ENCODE data around the gene TSHZ2. TPM values are rescaled to one million over a fixed set of nuclear protein-coding genes. Genes with fewer than 3 reads are reported as not detected.

Gene TSHZ2
- total and polyA plus RNA-seq, 4 donors: 0.93 to 8.8 (median 3.8) TPM

DNA sequence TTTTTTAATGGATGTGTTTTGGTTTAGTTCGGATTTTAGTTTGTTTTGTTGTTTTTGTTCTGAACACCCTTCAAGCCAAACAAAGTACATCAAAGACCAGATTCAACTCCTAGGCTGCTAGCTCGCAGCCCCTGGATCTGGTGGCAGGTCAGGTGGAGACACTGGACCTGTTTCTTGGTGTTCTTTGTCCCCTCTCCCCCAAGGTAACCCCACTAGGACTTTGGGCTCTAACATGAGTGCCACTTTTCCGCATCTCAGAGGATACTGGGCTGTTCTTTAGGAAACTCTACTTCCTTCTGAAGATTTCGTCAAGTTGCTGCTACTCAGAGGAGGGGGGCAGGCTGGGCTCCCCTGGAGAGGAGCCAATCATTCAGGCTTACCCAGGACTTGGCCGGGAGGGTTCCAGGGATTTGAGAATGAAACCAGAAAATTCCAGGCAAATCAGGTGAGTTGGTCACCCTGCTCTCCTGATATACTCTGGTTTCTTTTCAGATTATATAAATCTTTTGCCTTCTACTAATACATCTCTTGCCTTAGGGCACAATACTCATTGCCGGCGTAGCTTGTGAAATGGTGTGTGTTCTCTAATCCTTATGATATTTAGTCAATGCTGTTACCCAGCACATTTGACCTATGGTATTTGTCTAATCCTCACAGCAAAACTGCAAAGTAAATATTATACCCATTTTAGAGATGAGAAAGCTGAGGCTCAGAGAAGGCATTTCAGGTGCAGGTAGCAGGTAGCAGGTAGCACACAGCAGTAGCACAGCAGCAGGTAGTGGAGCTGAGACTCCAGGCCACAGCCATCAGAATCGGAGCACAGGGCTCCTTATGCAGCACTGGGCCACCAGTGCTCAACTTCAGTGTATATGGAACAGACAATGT is 291.6 kb downstream of the TSHZ2 start:
- Histone ChIP-seq H3K9me3 (ENCODE audit: control insufficient read depth in 4 of 4, insufficient read depth in 3 of 4, low read length in 3 of 4) (no peaks in the 10 kb centered on the region), H3K36me3 (ENCODE audit: control insufficient read depth in 4 of 4, insufficient read depth in 4 of 4, low read length in 4 of 4) (no peaks in the 10 kb centered on the region), H3K4me3 (no peak overlapping the region), H3K27me3 (ENCODE audit: control insufficient read depth in 3 of 3, insufficient read depth in 3 of 3, low read length in 2 of 3) (no peaks in the 10 kb centered on the region), H3K27ac (ENCODE audit: low read depth in 1 of 2, low read length in 1 of 2) (no peak overlapping the region), H3K4me1 (ENCODE audit: control insufficient read depth in 5 of 5, insufficient read depth in 5 of 5, low read length in 5 of 5) (peaks cover 0 to 2% (median 0%) of the 10 kb centered on the region in 5 donors), H3K9ac (ENCODE audit: insufficient read depth in 1 of 2, low read length in 2 of 2) (no peak overlapping the region)
- ATAC-seq (ENCODE audit: insufficient read depth, low FRiP score) (no peak), DNase-seq (peak in 1 of 3 donors; percentile 18)
- 75% methylated on average over 8 of the region's 8 CpGs for WGBS, 2 donors
- TF ChIP-seq, protein P1, sequence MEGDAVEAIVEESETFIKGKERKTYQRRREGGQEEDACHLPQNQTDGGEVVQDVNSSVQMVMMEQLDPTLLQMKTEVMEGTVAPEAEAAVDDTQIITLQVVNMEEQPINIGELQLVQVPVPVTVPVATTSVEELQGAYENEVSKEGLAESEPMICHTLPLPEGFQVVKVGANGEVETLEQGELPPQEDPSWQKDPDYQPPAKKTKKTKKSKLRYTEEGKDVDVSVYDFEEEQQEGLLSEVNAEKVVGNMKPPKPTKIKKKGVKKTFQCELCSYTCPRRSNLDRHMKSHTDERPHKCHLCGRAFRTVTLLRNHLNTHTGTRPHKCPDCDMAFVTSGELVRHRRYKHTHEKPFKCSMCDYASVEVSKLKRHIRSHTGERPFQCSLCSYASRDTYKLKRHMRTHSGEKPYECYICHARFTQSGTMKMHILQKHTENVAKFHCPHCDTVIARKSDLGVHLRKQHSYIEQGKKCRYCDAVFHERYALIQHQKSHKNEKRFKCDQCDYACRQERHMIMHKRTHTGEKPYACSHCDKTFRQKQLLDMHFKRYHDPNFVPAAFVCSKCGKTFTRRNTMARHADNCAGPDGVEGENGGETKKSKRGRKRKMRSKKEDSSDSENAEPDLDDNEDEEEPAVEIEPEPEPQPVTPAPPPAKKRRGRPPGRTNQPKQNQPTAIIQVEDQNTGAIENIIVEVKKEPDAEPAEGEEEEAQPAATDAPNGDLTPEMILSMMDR (IDR thresholded peaks at IDR 0.05; ENCODE audit: control extremely low read depth, extremely low read depth): no peak

- no peak for DNase-seq
- Histone ChIP-seq H3K27me3 (ENCODE audit: control insufficient read depth in 3 of 3, insufficient read depth in 3 of 3, low read length in 2 of 3) (no peaks in the 10 kb centered on the region), H3K9me3 (ENCODE audit: control insufficient read depth in 4 of 4, insufficient read depth in 3 of 4, low read length in 3 of 4) (no peaks in the 10 kb centered on the region), H3K4me1 (ENCODE audit: control insufficient read depth in 5 of 5, insufficient read depth in 5 of 5, low read length in 5 of 5) (peaks cover 0 to 2% (median 0%) of the 10 kb centered on the region in 5 donors), H3K4me3 (no peak overlapping the region), H3K36me3 (ENCODE audit: control insufficient read depth in 4 of 4, insufficient read depth in 4 of 4, low read length in 4 of 4) (no peaks in the 10 kb centered on the region), H3K9ac (ENCODE audit: insufficient read depth in 1 of 2, low read length in 2 of 2) (no peak overlapping the region), H3K27ac (ENCODE audit: low read depth in 1 of 2, low read length in 1 of 2) (no peak overlapping the region)
- WGBS, 2 donors: 88 to 89% methylated on average over 3 of the region's 3 CpGs
- ATAC-seq (ENCODE audit: insufficient read depth, low FRiP score): no peak
- TF ChIP-seq, protein P1 (IDR thresholded peaks at IDR 0.05; ENCODE audit: control extremely low read depth, extremely low read depth): no peak
Observed at GRCh38 chr20:53264604-53265003, 292.4 kb downstream of the TSHZ2 start.

DNA sequence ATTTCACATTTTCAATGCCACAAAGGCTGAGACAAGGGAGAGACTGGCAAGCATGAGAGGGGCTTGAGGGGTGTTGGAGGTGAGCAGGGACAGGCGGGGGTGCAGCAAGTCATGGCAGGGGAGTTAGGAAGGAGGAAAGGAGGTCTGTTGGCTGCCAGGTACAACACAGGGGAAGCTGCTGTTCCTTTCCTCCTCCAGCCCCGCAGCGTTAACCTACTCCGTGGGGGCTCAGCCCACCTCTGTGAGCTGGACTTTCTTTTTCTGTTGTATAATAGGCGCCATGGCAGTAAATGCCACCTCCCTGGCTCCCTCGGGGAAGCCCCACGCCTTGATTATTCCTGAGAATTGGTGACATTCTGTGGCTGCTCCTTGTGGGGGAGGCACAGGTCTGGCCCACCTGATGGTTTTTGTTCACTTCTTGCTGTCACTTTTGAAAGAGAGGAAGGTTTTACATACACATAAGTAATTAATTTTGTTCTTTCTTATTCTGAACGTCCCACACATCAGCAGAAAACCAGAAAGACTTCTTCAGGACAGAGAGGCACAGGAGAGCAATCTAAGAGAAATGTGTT is 293.2 kb downstream of the TSHZ2 start:
- no peaks in the 10 kb centered on the region for H3K9me3 ChIP-seq (ENCODE audit: control insufficient read depth in 4 of 4, insufficient read depth in 3 of 4, low read length in 3 of 4)
- ATAC-seq (ENCODE audit: insufficient read depth, low FRiP score): no peak

More for the DNA sequence above, 293.2 kb downstream of the TSHZ2 start:
- Histone ChIP-seq H3K27me3 (ENCODE audit: control insufficient read depth in 3 of 3, insufficient read depth in 3 of 3, low read length in 2 of 3) (no peaks in the 10 kb centered on the region), H3K27ac (ENCODE audit: low read depth in 1 of 2, low read length in 1 of 2) (no peak overlapping the region), H3K9ac (ENCODE audit: insufficient read depth in 1 of 2, low read length in 2 of 2) (no peak overlapping the region), H3K36me3 (ENCODE audit: control insufficient read depth in 4 of 4, insufficient read depth in 4 of 4, low read length in 4 of 4) (no peaks in the 10 kb centered on the region), H3K4me3 (no peak overlapping the region), H3K4me1 (ENCODE audit: control insufficient read depth in 5 of 5, insufficient read depth in 5 of 5, low read length in 5 of 5) (peaks cover 0 to 2% (median 0%) of the 10 kb centered on the region in 5 donors)
- TF ChIP-seq, protein P1 (IDR thresholded peaks at IDR 0.05; ENCODE audit: control extremely low read depth, extremely low read depth): no peak
- DNase-seq: no peak
- 80 to 90% methylated on average over 6 to 8 of the region's 8 CpGs for WGBS, 2 donors
